Endothelial cell of umbilical vein (primary cell): ENCODE measurements around the gene ZNF213. TPM values are rescaled to one million over a fixed set of nuclear protein-coding genes. Genes with fewer than 3 reads are reported as not detected.

Source experiments
- BruUV-seq: library from RNA; stranded (reverse); fragments of 400-500 nt; replicated peaks from 2 replicates; lab custom pipeline; 2021; lab: Mats Ljungman, UMichigan
- CTCF ChIA-PET: fragments of 300-600, 350-600 bp; sonication (Branson Sonifier 250); formaldehyde crosslinking; loops from one replicate; lab custom pipeline; 2021; ENCODE audit warnings: antibody characterized with exemption, inconsistent platforms; lab: Charles Lee
- POLR2A ChIA-PET: fragments of 300-600, 350-600 bp; sonication (Branson Sonifier 250); formaldehyde crosslinking; loops from one replicate; lab custom pipeline; 2021; ENCODE audit warnings: antibody characterized with exemption, inconsistent platforms; lab: Charles Lee
- DNase-seq: peaks from one replicate; pipeline ENCODE4 v3.0.0-alpha.2; 2011; ENCODE audit warnings: low read depth, low spot score
- FAIRE-seq: peaks from 2 replicates; lab custom pipeline; 2011; peaks lifted over from hg19 to GRCh38; lab: Jason Lieb, UNC
- H2AFZ ChIP-seq: 2 replicates; pipeline ENCODE4 v1.6.0; 2012; ENCODE audit warnings: low read depth, low read length, control low read depth, inconsistent platforms
- H3K27ac ChIP-seq: 2 replicates; pipeline ENCODE4 v1.5.1; 2011; ENCODE audit warnings: low read depth, mild to moderate bottlenecking, control low read depth, low read length, moderate library complexity; ENCODE audit not compliant: insufficient read depth
- H3K27me3 ChIP-seq, 2 experiments: 2 replicates each; pipeline versions ENCODE4 v1.6.0 to v1.6.1; 2011; ENCODE audit warnings: low read length in 2 of 2, mixed read lengths in 1 of 2; ENCODE audit not compliant: control insufficient read depth in 2 of 2, insufficient read depth in 2 of 2
- H3K36me3 ChIP-seq, 2 experiments: 2 replicates in 1 of 2; 3 replicates in 1 of 2; pipeline ENCODE4 v1.5.1; 2011; ENCODE audit warnings: low read length in 2 of 2, mild to moderate bottlenecking in 1 of 2, moderate library complexity in 1 of 2; ENCODE audit not compliant: control insufficient read depth in 2 of 2, insufficient read depth in 2 of 2; ENCODE audit errors: extremely low read depth in 1 of 2
- H3K4me1 ChIP-seq: 3 replicates; pipeline ENCODE4 v1.5.1; 2011; ENCODE audit warnings: mild to moderate bottlenecking, low read length; ENCODE audit not compliant: control insufficient read depth, insufficient read depth; ENCODE audit errors: extremely low read depth
- H3K4me2 ChIP-seq: 2 replicates; pipeline ENCODE4 v1.6.1; 2011; ENCODE audit warnings: low read length, control low read depth, mixed read lengths; ENCODE audit not compliant: insufficient read depth
- H3K4me3 ChIP-seq, 3 experiments: fragments of 200-600 bp in 1 of 3; sonication (generic), shearing (Covaris generic) in 1 of 3; replicated peaks in 1 of 3; 2 replicates each; pipeline ENCODE4 v1.5.1; 2011 to 2016; ENCODE audit warnings: control low read depth in 3 of 3, low read length in 3 of 3, mild to moderate bottlenecking in 2 of 3, inconsistent platforms in 1 of 3, low read depth in 1 of 3, moderate library complexity in 1 of 3; ENCODE audit not compliant: insufficient read depth in 1 of 3
- H3K79me2 ChIP-seq: 2 replicates; pipeline ENCODE4 v1.6.0; 2012; ENCODE audit warnings: low read length, inconsistent platforms; ENCODE audit not compliant: control insufficient read depth, insufficient read depth
- H3K9ac ChIP-seq: replicated peaks from 2 replicates; pipeline ENCODE3; 2011; ENCODE audit warnings: low read length, control low read depth; ENCODE audit not compliant: insufficient read depth; ENCODE audit errors: extremely low read depth
- H3K9me1 ChIP-seq: replicated peaks from 3 replicates; pipeline ENCODE4 v1.6.0; 2011; ENCODE audit warnings: mild to moderate bottlenecking, low read length; ENCODE audit not compliant: control insufficient read depth, insufficient read depth; ENCODE audit errors: extremely low read depth
- H3K9me3 ChIP-seq: replicated peaks from 2 replicates; pipeline ENCODE4 v1.5.1; 2012; ENCODE audit warnings: low read length, inconsistent platforms; ENCODE audit not compliant: control insufficient read depth, insufficient read depth
- H4K20me1 ChIP-seq: replicated peaks from 2 replicates; pipeline ENCODE3; 2011; ENCODE audit warnings: mild to moderate bottlenecking, low read length; ENCODE audit not compliant: control insufficient read depth, insufficient read depth; ENCODE audit errors: extremely low read depth
- EZH2 ChIP-seq: IDR thresholded peaks from 2 replicates; pipeline ENCODE4 v1.6.1; 2012; ENCODE audit warnings: borderline replicate concordance, low read depth, mild to moderate bottlenecking, moderate library complexity, low read length, inconsistent platforms; ENCODE audit not compliant: severe bottlenecking
- FOS ChIP-seq: IDR thresholded peaks from 2 replicates; pipeline ENCODE4 v1.6.1; 2011; ENCODE audit warnings: mild to moderate bottlenecking, low read length, moderate library complexity, borderline replicate concordance; ENCODE audit not compliant: insufficient read depth
- GATA2 ChIP-seq: IDR thresholded peaks from 2 replicates; pipeline ENCODE4 v1.7.0; 2011; ENCODE audit warnings: low read depth, mild to moderate bottlenecking, moderate library complexity, mixed read lengths, low read length; ENCODE audit not compliant: insufficient read length, insufficient read depth
- JUN ChIP-seq: IDR thresholded peaks from 2 replicates; pipeline ENCODE4 v1.6.1; 2011; ENCODE audit warnings: borderline replicate concordance, low read depth; ENCODE audit not compliant: insufficient read length, insufficient read depth
- MYC ChIP-seq: IDR thresholded peaks from one replicate; pipeline ENCODE4 v1.6.1; 2011; ENCODE audit warnings: mild to moderate bottlenecking, low read depth, low read length
- POLR2A ChIP-seq: IDR thresholded peaks from 2 replicates; pipeline ENCODE4 v1.6.1; 2012; ENCODE audit warnings: low read depth, mild to moderate bottlenecking, control low read depth, low read length
- POLR2AphosphoS5 ChIP-seq: IDR thresholded peaks from 2 replicates; pipeline ENCODE4 v1.6.1; 2012; ENCODE audit warnings: low read depth, mild to moderate bottlenecking, control low read depth, low read length, moderate library complexity; ENCODE audit not compliant: insufficient read depth
- dilution Hi-C: fragments of 300-500 bp; cut with MboI; formaldehyde crosslinking; loops from one replicate; pipeline ENCODE4 v1.15.0; 2019; ENCODE audit warnings: low sequenced_read_pairs; ENCODE audit not compliant: extremely low pct_ligation_motif_present
- intact Hi-C: fragments of 100-400 bp; cut with micrococcal nuclease; formaldehyde crosslinking; loops from one replicate; pipeline ENCODE4 v1.10.0; 2022
- polyA plus RNA-seq, 4 experiments: library from polyadenylated mRNA; depleted of rRNA in 3 of 4; stranded (reverse) in 3 of 4; unstranded in 1 of 4; fragments of >200 nt; gene quantifications; 2 replicates each; pipeline versions ENCODE4 v1.2.1 to v1.2.3, GENCODE V29; 2011 to 2012; ENCODE audit warnings: missing spikeins in 1 of 4
- small RNA-seq: library from RNA; depleted of rRNA; stranded (forward); fragments of <200 nt; gene quantifications from one replicate; pipeline ENCODE3, GENCODE V24; 2012; ENCODE audit warnings: low replicate concordance, low read depth; ENCODE audit not compliant: insufficient read depth, insufficient read length
- total RNA-seq: library from RNA; stranded (reverse); gene quantifications from 2 replicates; pipeline ENCODE4 v1.2.3, GENCODE V29; 2021
- TF ChIP-seq, protein P1 (sequence below): IDR thresholded peaks from 2 replicates; pipeline ENCODE4 v1.6.1; 2011; ENCODE audit not compliant: insufficient read depth, insufficient read length
- TF ChIP-seq, protein P2 (sequence below), 2 donors: IDR thresholded peaks; 1 replicate in 1 of 2; 2 replicates in 1 of 2; pipeline ENCODE4 v1.5.1; 2011; ENCODE audit warnings: low read length in 2 of 2, mild to moderate bottlenecking in 2 of 2, moderate library complexity in 2 of 2, control low read depth in 1 of 2, inconsistent platforms in 1 of 2, low read depth in 1 of 2; ENCODE audit not compliant: insufficient read depth in 1 of 2; ENCODE audit errors: extremely low read depth in 1 of 2

The ZNF213 gene
- total and polyA plus RNA-seq, 2 donors (not counting 3 experiments of a cell fraction or from before 2014, with no cell fraction given): 2.0 to 9.8 TPM

DNA sequence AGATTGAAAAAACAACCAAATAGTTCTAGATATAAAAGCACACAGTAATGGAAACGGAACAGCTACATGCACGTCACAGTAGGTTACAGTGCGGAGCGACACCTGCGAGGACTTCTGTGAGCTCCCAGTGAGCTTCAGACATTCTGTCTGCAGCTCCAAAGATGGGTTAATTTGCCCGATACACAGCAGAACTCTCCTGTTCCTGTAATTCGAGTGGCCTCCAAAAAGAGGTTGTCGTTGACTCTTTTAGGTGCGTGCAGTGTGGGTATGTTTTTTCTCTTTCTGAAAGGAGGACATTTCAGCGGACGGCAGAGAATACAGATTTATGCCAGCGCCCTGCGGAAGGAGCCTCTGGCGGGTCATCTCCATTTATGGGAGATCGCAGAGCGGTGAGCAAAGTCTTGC lies 56.1 kb downstream of the ZNF213 start:
- Histone ChIP-seq H3K4me3 (peak overlapping the region in 2 of 3 experiments; percentile 41 to 45), H3K36me3 (no peaks in the 10 kb centered on the region), H3K27ac (no peak overlapping the region), H3K4me2 (peak overlapping the region; percentile 26), H3K27me3 (peaks cover 3 to 4% of the 10 kb centered on the region in 2 experiments), H2AFZ (peak overlapping the region; percentile 74), H3K9me3 (no peaks in the 10 kb centered on the region), H3K9ac (no peak overlapping the region), H3K4me1 (peaks cover 14% of the 10 kb centered on the region), H3K9me1 (no peaks in the 10 kb centered on the region), H3K79me2 (no peaks in the 10 kb centered on the region), H4K20me1 (no peaks in the 10 kb centered on the region)
- no peak for FAIRE-seq
- no TSS peak for BruUV-seq
- TF ChIP-seq, protein P1, sequence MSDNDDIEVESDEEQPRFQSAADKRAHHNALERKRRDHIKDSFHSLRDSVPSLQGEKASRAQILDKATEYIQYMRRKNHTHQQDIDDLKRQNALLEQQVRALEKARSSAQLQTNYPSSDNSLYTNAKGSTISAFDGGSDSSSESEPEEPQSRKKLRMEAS: no peak
- TF ChIP-seq GATA2: no peak
- no peak for TF ChIP-seq EZH2
- TF ChIP-seq, protein P2, sequence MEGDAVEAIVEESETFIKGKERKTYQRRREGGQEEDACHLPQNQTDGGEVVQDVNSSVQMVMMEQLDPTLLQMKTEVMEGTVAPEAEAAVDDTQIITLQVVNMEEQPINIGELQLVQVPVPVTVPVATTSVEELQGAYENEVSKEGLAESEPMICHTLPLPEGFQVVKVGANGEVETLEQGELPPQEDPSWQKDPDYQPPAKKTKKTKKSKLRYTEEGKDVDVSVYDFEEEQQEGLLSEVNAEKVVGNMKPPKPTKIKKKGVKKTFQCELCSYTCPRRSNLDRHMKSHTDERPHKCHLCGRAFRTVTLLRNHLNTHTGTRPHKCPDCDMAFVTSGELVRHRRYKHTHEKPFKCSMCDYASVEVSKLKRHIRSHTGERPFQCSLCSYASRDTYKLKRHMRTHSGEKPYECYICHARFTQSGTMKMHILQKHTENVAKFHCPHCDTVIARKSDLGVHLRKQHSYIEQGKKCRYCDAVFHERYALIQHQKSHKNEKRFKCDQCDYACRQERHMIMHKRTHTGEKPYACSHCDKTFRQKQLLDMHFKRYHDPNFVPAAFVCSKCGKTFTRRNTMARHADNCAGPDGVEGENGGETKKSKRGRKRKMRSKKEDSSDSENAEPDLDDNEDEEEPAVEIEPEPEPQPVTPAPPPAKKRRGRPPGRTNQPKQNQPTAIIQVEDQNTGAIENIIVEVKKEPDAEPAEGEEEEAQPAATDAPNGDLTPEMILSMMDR (IDR thresholded peaks at IDR 0.05; ENCODE audit: extremely low read depth in 1 of 2, insufficient read depth in 1 of 2, low read depth in 1 of 2, low read length in 2 of 2): no peak
- no peak for TF ChIP-seq POLR2A
- TF ChIP-seq POLR2AphosphoS5: no peak
- TF ChIP-seq JUN: no peak
- TF ChIP-seq MYC: no peak
- no peak for TF ChIP-seq FOS
- ChIA-PET POLR2A (no interaction called here), CTCF (interaction anchor here (1.0 to 1.1 kb wide), 3 partner anchors 11 to 32 kb away, joined by 3 to 6 read pairs (median 3); no protein-coding TSS in a partner anchor)
- peak; percentile 19 for DNase-seq
- dilution Hi-C loops (no loop called here), intact Hi-C loops (loop anchor here (2.0 kb wide), 1 partner anchor 44 kb away; the partner anchor contains the start of gene ZNF200)

Small RNA genes lying within 50 kb of the gene (small RNA-seq; reads per million reads assigned to genes)
- not detected for gene RNU1-22P

Other genes starting within 250 kb of the ZNF213 start
- 51.2 and 51.7 TPM in 2 replicates for gene FLYWCH1, start 223.1 kb upstream of the ZNF213 start, total RNA-seq
- 32.0 and 37.3 TPM in 2 replicates for gene FLYWCH1, start 223.1 kb upstream of the ZNF213 start, polyA plus RNA-seq
- not detected in 2 replicates for gene KREMEN2, start 170.8 kb upstream of the ZNF213 start, total RNA-seq
- not detected in 2 replicates for gene KREMEN2, start 170.8 kb upstream of the ZNF213 start, polyA plus RNA-seq
- gene PAQR4, start 165.7 kb upstream of the ZNF213 start, total RNA-seq: 25.4 and 31.2 TPM in 2 replicates
- 23.8 and 25.7 TPM in 2 replicates for gene PAQR4, start 165.7 kb upstream of the ZNF213 start, polyA plus RNA-seq
- gene PKMYT1, start 154.6 kb upstream of the ZNF213 start, total RNA-seq: 36.1 and 48.5 TPM in 2 replicates
- 26.1 and 46.1 TPM in 2 replicates for gene PKMYT1, start 154.6 kb upstream of the ZNF213 start, polyA plus RNA-seq
- gene CLDN9, start 122.1 kb upstream of the ZNF213 start, total RNA-seq: not detected in 2 replicates
- gene CLDN9, start 122.1 kb upstream of the ZNF213 start, polyA plus RNA-seq: 0.06 TPM in 1 of 2 replicates, not detected in the other
- gene CLDN6, start 116.8 kb upstream of the ZNF213 start, total RNA-seq: not detected in 2 replicates
- 0.28 and 0.80 TPM in 2 replicates for gene CLDN6, start 116.8 kb upstream of the ZNF213 start, polyA plus RNA-seq
- gene TNFRSF12A, start 114.7 kb upstream of the ZNF213 start, total RNA-seq: 162 and 169 TPM in 2 replicates
- gene TNFRSF12A, start 114.7 kb upstream of the ZNF213 start, polyA plus RNA-seq: 187 and 248 TPM in 2 replicates
- 25.8 and 28.7 TPM in 2 replicates for gene HCFC1R1, start 111.1 kb upstream of the ZNF213 start, total RNA-seq
- 49.3 and 64.5 TPM in 2 replicates for gene HCFC1R1, start 111.1 kb upstream of the ZNF213 start, polyA plus RNA-seq
- 23.9 and 24.1 TPM in 2 replicates for gene THOC6, start 111.0 kb upstream of the ZNF213 start, total RNA-seq
- gene THOC6, start 111.0 kb upstream of the ZNF213 start, polyA plus RNA-seq: 36.9 and 39.3 TPM in 2 replicates
- gene BICDL2, start 98.1 kb upstream of the ZNF213 start, total RNA-seq: not detected in 2 replicates
- gene BICDL2, start 98.1 kb upstream of the ZNF213 start, polyA plus RNA-seq: not detected in 2 replicates
- 0.21 and 0.35 TPM in 2 replicates for gene MMP25, start 88.5 kb upstream of the ZNF213 start, total RNA-seq
- 0.08 and 0.13 TPM in 2 replicates for gene MMP25, start 88.5 kb upstream of the ZNF213 start, polyA plus RNA-seq
- 55.7 and 127 TPM in 2 replicates for gene IL32, start 69.4 kb upstream of the ZNF213 start, total RNA-seq
- 336 and 493 TPM in 2 replicates for gene IL32, start 69.4 kb upstream of the ZNF213 start, polyA plus RNA-seq
- not detected in 2 replicates for gene ZSCAN10, start 35.7 kb upstream of the ZNF213 start, total RNA-seq
- gene ZSCAN10, start 35.7 kb upstream of the ZNF213 start, polyA plus RNA-seq: 0.08 TPM in 1 of 2 replicates, not detected in the other
- gene ZNF205, start 22.4 kb upstream of the ZNF213 start, total RNA-seq: 15.5 and 18.5 TPM in 2 replicates
- 19.0 and 30.1 TPM in 2 replicates for gene ZNF205, start 22.4 kb upstream of the ZNF213 start, polyA plus RNA-seq
- gene OR1F1, start 53.2 kb downstream of the ZNF213 start, total RNA-seq: not detected in 2 replicates
- gene OR1F1, start 53.2 kb downstream of the ZNF213 start, polyA plus RNA-seq: 0.17 and 0.25 TPM in 2 replicates
- 9.1 and 10.0 TPM in 2 replicates for gene ZNF200, start 100.1 kb downstream of the ZNF213 start, total RNA-seq
- gene ZNF200, start 100.1 kb downstream of the ZNF213 start, polyA plus RNA-seq: 2.8 and 3.4 TPM in 2 replicates
- gene MEFV, start 121.6 kb downstream of the ZNF213 start, total RNA-seq: not detected in 2 replicates
- gene MEFV, start 121.6 kb downstream of the ZNF213 start, polyA plus RNA-seq: not detected in 2 replicates
- gene ZNF263, start 148.5 kb downstream of the ZNF213 start, total RNA-seq: 20.8 and 22.7 TPM in 2 replicates
- 10.9 TPM in 2 replicates for gene ZNF263, start 148.5 kb downstream of the ZNF213 start, polyA plus RNA-seq
- 3.3 and 3.5 TPM in 2 replicates for gene TIGD7, start 170.4 kb downstream of the ZNF213 start, total RNA-seq
- gene TIGD7, start 170.4 kb downstream of the ZNF213 start, polyA plus RNA-seq: 1.1 TPM in 2 replicates
- 28.0 and 28.4 TPM in 2 replicates for gene ZNF75A, start 170.5 kb downstream of the ZNF213 start, total RNA-seq
- gene ZNF75A, start 170.5 kb downstream of the ZNF213 start, polyA plus RNA-seq: 6.4 and 8.3 TPM in 2 replicates
- not detected in 2 replicates for gene OR2C1, start 220.9 kb downstream of the ZNF213 start, total RNA-seq
- gene OR2C1, start 220.9 kb downstream of the ZNF213 start, polyA plus RNA-seq: not detected in 2 replicates